ENCODE data around the gene ATL3.

The ATL3 gene

GRCh38 chr11:63623513-63624140, 47.5 kb downstream of the ATL3 start:
- no peak for DNase-seq
- TF ChIP-seq EZH2 (optimal IDR thresholded peaks at IDR 0.05; ENCODE audit: low read depth, low read length) (no peak), EZH2phosphoT487 (IDR thresholded peaks at IDR 0.05; ENCODE audit: low read length) (no peak), CTCF (IDR thresholded peaks at IDR 0.05; ENCODE audit: low read length) (no peak)
- H3K79me2 ChIP-seq (ENCODE audit: low read length): no peaks in the 10 kb centered on the region

GRCh38 chr11:63622323-63622722, 48.9 kb downstream of the ATL3 start:
- Histone ChIP-seq H4K20me1 (ENCODE audit: insufficient read depth, low read length) (no peaks in the 10 kb centered on the region), H3K27me3 (replicated peaks; ENCODE audit: insufficient read depth, low read length) (no peaks in the 10 kb centered on the region), H3K4me1 (ENCODE audit: low read length) (peaks cover 11% of the 10 kb centered on the region; the same call in 1 of the 2 replicates), H3F3A (ENCODE audit: insufficient read depth, low read length) (peaks cover 2% of the 10 kb centered on the region; the same call in 1 of the 2 replicates), H3K9me2 (replicated peaks; ENCODE audit: insufficient read depth, low read length) (no peaks in the 10 kb centered on the region), H3K4me3 (ENCODE audit: low read length) (no peak overlapping the region), H3K9me3 (replicated peaks; ENCODE audit: insufficient read depth, low read length) (no peaks in the 10 kb centered on the region), H3K79me2 (ENCODE audit: low read length) (no peaks in the 10 kb centered on the region), H3K4me2 (ENCODE audit: low read depth, low read length) (no peak overlapping the region), H2AFZ (ENCODE audit: low read length) (no peak overlapping the region), H3K27ac (ENCODE audit: low read length) (no peak overlapping the region), H3K9ac (ENCODE audit: low read length) (no peak overlapping the region), H3K36me3 (replicated peaks; ENCODE audit: insufficient read depth, low read length) (no peaks in the 10 kb centered on the region)
- DNase-seq: no peak
- no peak for TF ChIP-seq EZH2phosphoT487 (IDR thresholded peaks at IDR 0.05; ENCODE audit: low read length)
- no peak for TF ChIP-seq CTCF (IDR thresholded peaks at IDR 0.05; ENCODE audit: low read length)
- TF ChIP-seq EZH2 (optimal IDR thresholded peaks at IDR 0.05; ENCODE audit: low read depth, low read length): no peak

More at GRCh38 chr11:63623513-63624140, 47.5 kb downstream of the ATL3 start:
- Histone ChIP-seq H3K4me3 (ENCODE audit: low read length) (no peak overlapping the region), H3K27me3 (replicated peaks; ENCODE audit: insufficient read depth, low read length) (no peaks in the 10 kb centered on the region), H4K20me1 (ENCODE audit: insufficient read depth, low read length) (no peaks in the 10 kb centered on the region), H3K4me2 (ENCODE audit: low read depth, low read length) (no peak overlapping the region), H3K9me2 (replicated peaks; ENCODE audit: insufficient read depth, low read length) (no peaks in the 10 kb centered on the region), H3K27ac (ENCODE audit: low read length) (no peak overlapping the region), H3K9ac (ENCODE audit: low read length) (no peak overlapping the region), H3K9me3 (replicated peaks; ENCODE audit: insufficient read depth, low read length) (no peaks in the 10 kb centered on the region), H2AFZ (ENCODE audit: low read length) (no peak overlapping the region), H3K4me1 (ENCODE audit: low read length) (peaks cover 11% of the 10 kb centered on the region; the same call in 1 of the 2 replicates), H3F3A (ENCODE audit: insufficient read depth, low read length) (peaks cover 2% of the 10 kb centered on the region; the same call in 1 of the 2 replicates), H3K36me3 (replicated peaks; ENCODE audit: insufficient read depth, low read length) (no peaks in the 10 kb centered on the region)

GRCh38 chr11:63621071-63621470, 50.1 kb downstream of the ATL3 start:
- Histone ChIP-seq H3K9me2 (replicated peaks; ENCODE audit: insufficient read depth, low read length) (no peaks in the 10 kb centered on the region), H3K27ac (ENCODE audit: low read length) (no peak overlapping the region)

More at GRCh38 chr11:63621071-63621470, 50.1 kb downstream of the ATL3 start:
- Histone ChIP-seq H3K27me3 (replicated peaks; ENCODE audit: insufficient read depth, low read length) (no peaks in the 10 kb centered on the region), H3K4me2 (ENCODE audit: low read depth, low read length) (no peak overlapping the region), H3F3A (ENCODE audit: insufficient read depth, low read length) (peaks cover 2% of the 10 kb centered on the region; the same call in 1 of the 2 replicates), H3K4me1 (ENCODE audit: low read length) (peaks cover 11% of the 10 kb centered on the region; the same call in 1 of the 2 replicates), H4K20me1 (ENCODE audit: insufficient read depth, low read length) (no peaks in the 10 kb centered on the region), H2AFZ (ENCODE audit: low read length) (no peak overlapping the region), H3K79me2 (ENCODE audit: low read length) (no peaks in the 10 kb centered on the region), H3K9me3 (replicated peaks; ENCODE audit: insufficient read depth, low read length) (no peaks in the 10 kb centered on the region), H3K9ac (ENCODE audit: low read length) (no peak overlapping the region), H3K4me3 (ENCODE audit: low read length) (no peak overlapping the region), H3K36me3 (replicated peaks; ENCODE audit: insufficient read depth, low read length) (no peaks in the 10 kb centered on the region)
- peak; percentile 24 for DNase-seq
- TF ChIP-seq CTCF (IDR thresholded peaks at IDR 0.05; ENCODE audit: low read length) (no peak), EZH2 (optimal IDR thresholded peaks at IDR 0.05; ENCODE audit: low read depth, low read length) (no peak), EZH2phosphoT487 (IDR thresholded peaks at IDR 0.05; ENCODE audit: low read length) (no peak)
